GM21447 (cell line): ENCODE results near the gene ZFAND2A.
"Not testable (repeated sequence)": the region's sequence is repeated elsewhere in the genome, so short reads cannot be mapped to it uniquely, and the experiment has no call there.

Experiments
- ATAC-seq: cut with Tn5 transposase; IDR thresholded peaks from one replicate; pipeline ENCODE4 v1.9.1; 2021; ENCODE audit not compliant: unreplicated experiment

Gene ZFAND2A

GRCh38 chr7:1124816-1125602, 35.0 kb downstream of the ZFAND2A start:
- no peak for ATAC-seq

- ATAC-seq: no peak
Observed at GRCh38 chr7:1124164-1124563, 35.8 kb downstream of the ZFAND2A start.

- no peak for ATAC-seq
Observed at GRCh38 chr7:1123715-1124114, 36.3 kb downstream of the ZFAND2A start.

- ATAC-seq: no peak
Observed at GRCh38 chr7:1122832-1123501, 37.0 kb downstream of the ZFAND2A start.

- no peak for ATAC-seq
Observed at GRCh38 chr7:1121886-1122831, 37.8 kb downstream of the ZFAND2A start.

GRCh38 chr7:1121476-1121875, 38.5 kb downstream of the ZFAND2A start:
- no peak for ATAC-seq

GRCh38 chr7:1120791-1121190, 39.2 kb downstream of the ZFAND2A start:
- no peak for ATAC-seq

- ATAC-seq: no peak
Observed at GRCh38 chr7:1119201-1119600, 40.8 kb downstream of the ZFAND2A start.

- ATAC-seq: no peak
Observed at GRCh38 chr7:1117321-1117928, 42.6 kb downstream of the ZFAND2A start.

- ATAC-seq: not testable (repeated sequence)
Observed at GRCh38 chr7:1116383-1117008, 43.5 kb downstream of the ZFAND2A start.

GRCh38 chr7:1115171-1116045, 44.6 kb downstream of the ZFAND2A start:
- not testable (repeated sequence) for ATAC-seq

GRCh38 chr7:1114505-1114904, 45.5 kb downstream of the ZFAND2A start:
- no peak for ATAC-seq

GRCh38 chr7:1114088-1114487, 45.9 kb downstream of the ZFAND2A start:
- no peak for ATAC-seq

GRCh38 chr7:1113548-1113885, 46.5 kb downstream of the ZFAND2A start:
- ATAC-seq: no peak

- no peak for ATAC-seq
Observed at GRCh38 chr7:1112625-1113547, 47.1 kb downstream of the ZFAND2A start.

GRCh38 chr7:1112109-1112508, 47.9 kb downstream of the ZFAND2A start:
- no peak for ATAC-seq

GRCh38 chr7:1111156-1111555, 48.8 kb downstream of the ZFAND2A start:
- ATAC-seq: no peak

- no peak for ATAC-seq
Observed at GRCh38 chr7:1110358-1110757, 49.6 kb downstream of the ZFAND2A start.
